ENCODE data around the gene RBBP5. TPM values are rescaled to one million over a fixed set of nuclear protein-coding genes. Genes with fewer than 3 reads are reported as not detected.

The RBBP5 gene
- total RNA-seq, 1 donor from 2014 or later: 19.7 TPM

- POLR2A ChIA-PET: no interaction called here
- Mint-ChIP-seq H3K27me3 (no peaks in the 10 kb centered on the region), H3K4me3 (no peak overlapping the region), H3K9me3 (no peaks in the 10 kb centered on the region), H3K27ac (no peak overlapping the region), H3K4me1 (no peaks in the 10 kb centered on the region), H3K36me3 (ENCODE audit: low read depth) (peaks cover 94% of the 10 kb centered on the region)
- no peak for ATAC-seq (ENCODE audit: low read depth)
- DNase-seq: no peak
- CTCF ChIA-PET: no interaction called here
- no peak for TF ChIP-seq CTCF (IDR thresholded peaks at IDR 0.05)
- intact Hi-C loops (cut with micrococcal nuclease): no loop called here
These were observed 26.4 kb downstream of the RBBP5 start for GRCh38 chr1:205095422-205095821.

GRCh38 chr1:205091043-205091740 is 30.6 kb downstream of the RBBP5 start:
- Mint-ChIP-seq H3K36me3 (ENCODE audit: low read depth) (peaks cover 88% of the 10 kb centered on the region), H3K27ac (no peak overlapping the region)

GRCh38 chr1:205088341-205088740 is 33.4 kb downstream of the RBBP5 start:
- POLR2A ChIA-PET: no interaction called here
- ATAC-seq (ENCODE audit: low read depth): no peak
- H3K36me3 Mint-ChIP-seq (ENCODE audit: low read depth): peaks cover 90% of the 10 kb centered on the region
- CTCF ChIA-PET: interaction anchor here (1.1 kb wide), 1 partner anchor 53 kb away, joined by 5 read pairs; no protein-coding TSS in a partner anchor
- intact Hi-C loops (cut with micrococcal nuclease): no loop called here
- no peaks in the 10 kb centered on the region for H3K9me3 Mint-ChIP-seq
- DNase-seq: no peak
- no peak for TF ChIP-seq CTCF (IDR thresholded peaks at IDR 0.05)
- H3K4me3 Mint-ChIP-seq: no peak overlapping the region
- H3K27ac Mint-ChIP-seq: no peak overlapping the region
- H3K4me1 Mint-ChIP-seq: no peaks in the 10 kb centered on the region
- H3K27me3 Mint-ChIP-seq: no peaks in the 10 kb centered on the region

More at GRCh38 chr1:205091043-205091740, 30.6 kb downstream of the RBBP5 start:
- no peak overlapping the region for H3K4me3 Mint-ChIP-seq
- CTCF ChIA-PET: no interaction called here
- ATAC-seq (ENCODE audit: low read depth) (no peak), DNase-seq (no peak)
- intact Hi-C loops (cut with micrococcal nuclease): no loop called here
- no peaks in the 10 kb centered on the region for H3K27me3 Mint-ChIP-seq
- no peaks in the 10 kb centered on the region for H3K9me3 Mint-ChIP-seq
- no peak for TF ChIP-seq CTCF (IDR thresholded peaks at IDR 0.05)
- POLR2A ChIA-PET: no interaction called here
- no peaks in the 10 kb centered on the region for H3K4me1 Mint-ChIP-seq

- Mint-ChIP-seq H3K27ac (no peak within 1 kb of the TSS), H3K9me3 (no peaks in the 10 kb centered on the region), H3K27me3 (no peaks in the 10 kb centered on the region), H3K36me3 (ENCODE audit: low read depth) (peaks cover 66% of the 10 kb centered on the region), H3K4me1 (no peaks in the 10 kb centered on the region), H3K4me3 (no peak within 1 kb of the TSS)
- ATAC-seq (ENCODE audit: low read depth) (no peak), DNase-seq (no peak)
- no peak for TF ChIP-seq CTCF (IDR thresholded peaks at IDR 0.05)
- ChIA-PET POLR2A (no interaction called here), CTCF (no interaction called here)
- intact Hi-C loops (cut with micrococcal nuclease): no loop called here
These were observed 37.4 kb downstream of the RBBP5 start, which contains the start of gene TMEM81 for GRCh38 chr1:205084360-205084759. Gene TMEM81 (minus strand): TSS chr1:205084460. CDS start chr1:205084320, 140 bp downstream.

- Mint-ChIP-seq H3K27me3 (no peaks in the 10 kb centered on the region), H3K27ac (no peak overlapping the region), H3K4me3 (no peak overlapping the region), H3K9me3 (no peaks in the 10 kb centered on the region), H3K4me1 (no peaks in the 10 kb centered on the region), H3K36me3 (ENCODE audit: low read depth) (peaks cover 47% of the 10 kb centered on the region)
- intact Hi-C loops (cut with micrococcal nuclease): no loop called here
- no peak for TF ChIP-seq CTCF (IDR thresholded peaks at IDR 0.05)
- DNase-seq: no peak
- ATAC-seq (ENCODE audit: low read depth): no peak
- ChIA-PET POLR2A (no interaction called here), CTCF (no interaction called here)
These were observed 39.3 kb downstream of the RBBP5 start for GRCh38 chr1:205082431-205082830.

Measured in activated B cell treated with CpG ODN at 0.5 μM for 24 hours (primary cell).